ENCODE measurements around the gene PRDX3. TPM values are rescaled to one million over a fixed set of nuclear protein-coding genes. Genes with fewer than 3 reads are reported as not detected.
"Not testable (repeated sequence)": the region's sequence is repeated elsewhere in the genome, so short reads cannot be mapped to it uniquely, and the experiment has no call there.

PRDX3 gene
- total RNA-seq, 1 experiment from 2014 or later, result 297 TPM

DNA sequence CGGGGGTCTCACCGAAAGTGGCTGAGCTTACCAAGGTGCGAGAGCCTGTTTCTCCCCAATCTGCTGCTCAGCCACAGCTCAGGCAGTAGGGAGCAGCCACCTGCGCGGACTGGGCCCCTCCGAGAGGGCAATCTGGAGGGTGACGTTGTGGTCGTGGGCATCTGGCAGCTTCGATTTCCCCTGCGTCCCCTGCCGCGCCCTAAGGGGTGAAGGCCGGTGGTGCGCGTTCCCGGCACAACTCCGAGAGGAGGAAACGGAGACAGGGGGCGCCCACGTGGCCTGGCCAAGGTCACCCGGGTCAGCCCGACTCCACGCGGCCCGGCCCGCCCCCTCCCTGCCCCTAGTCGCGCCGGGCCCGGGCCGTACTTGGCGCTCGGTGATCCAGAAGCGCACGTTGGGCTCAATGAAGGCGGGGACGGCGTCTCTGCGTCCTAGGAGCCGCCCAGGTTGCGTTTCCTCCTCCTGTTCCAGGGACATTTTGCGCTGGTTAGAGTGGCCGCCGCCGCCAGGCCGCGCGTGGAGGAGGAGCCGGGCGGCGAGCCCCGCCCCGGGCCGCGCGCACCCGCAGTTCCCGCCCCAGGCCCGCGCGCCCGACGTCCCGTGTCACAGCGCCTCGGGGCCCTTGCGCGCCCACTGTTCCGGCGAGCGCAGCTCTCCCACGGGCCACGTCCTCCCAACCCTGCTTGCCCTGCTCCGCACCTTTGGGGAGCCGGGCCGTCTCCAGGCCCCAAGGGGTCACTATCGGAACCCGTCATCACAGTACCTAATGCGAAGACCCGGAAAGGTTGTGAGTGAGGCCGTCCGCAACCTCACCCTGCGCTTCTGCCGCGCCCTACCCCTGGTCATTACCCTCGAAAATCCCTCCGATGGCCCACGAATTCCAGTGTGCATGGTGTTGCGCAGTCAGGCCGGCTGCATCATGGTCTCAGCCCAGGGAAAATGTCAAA is 13.2 kb downstream of the PRDX3 start, which contains the start of gene SFXN4:
Gene SFXN4, minus strand, starts transcription at position 544 of the 947 bp plus-strand sequence. Its CDS starts 67 bp downstream, at position 477.
- peak; percentile 60 for DNase-seq (ENCODE audit: low read depth)

DNA sequence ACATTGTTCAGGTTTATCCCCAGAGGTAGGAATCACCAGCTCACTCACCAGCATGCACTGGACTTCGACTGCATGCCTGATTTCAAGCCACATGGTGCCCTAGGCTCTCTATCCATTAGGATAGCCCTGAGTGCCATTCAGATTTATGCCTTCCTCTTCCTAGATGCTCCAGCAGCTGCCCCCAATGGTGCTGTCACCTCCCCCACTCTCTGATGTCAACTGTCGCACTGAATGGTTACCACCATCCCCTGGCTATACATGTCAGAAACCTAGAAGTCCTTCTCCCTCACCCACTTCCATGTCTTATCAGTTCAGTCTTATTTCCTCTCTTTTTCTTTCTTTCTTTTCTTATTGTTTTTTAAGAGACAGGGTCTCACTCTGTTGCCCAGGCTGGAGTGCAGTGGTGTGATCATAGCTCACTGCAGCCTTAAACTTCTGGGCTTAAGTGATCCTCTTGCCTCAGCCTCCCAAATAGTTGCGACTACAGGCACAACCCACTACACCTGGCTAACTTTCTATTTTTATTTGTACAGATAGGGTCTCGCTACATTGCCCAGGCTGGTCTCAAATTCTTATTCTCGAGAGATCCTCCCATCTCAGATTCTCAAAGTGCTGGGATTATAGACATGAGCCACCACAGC is 16.0 kb downstream of the PRDX3 start:
- no peak for DNase-seq (ENCODE audit: low read depth)

- peak; percentile 43 for DNase-seq (ENCODE audit: low read depth)
Observed at GRCh38 chr10:119161680-119162451, 16.7 kb downstream of the PRDX3 start.

- no peak for DNase-seq (ENCODE audit: low read depth)
Observed at GRCh38 chr10:119159332-119159731, 19.3 kb downstream of the PRDX3 start.

DNA sequence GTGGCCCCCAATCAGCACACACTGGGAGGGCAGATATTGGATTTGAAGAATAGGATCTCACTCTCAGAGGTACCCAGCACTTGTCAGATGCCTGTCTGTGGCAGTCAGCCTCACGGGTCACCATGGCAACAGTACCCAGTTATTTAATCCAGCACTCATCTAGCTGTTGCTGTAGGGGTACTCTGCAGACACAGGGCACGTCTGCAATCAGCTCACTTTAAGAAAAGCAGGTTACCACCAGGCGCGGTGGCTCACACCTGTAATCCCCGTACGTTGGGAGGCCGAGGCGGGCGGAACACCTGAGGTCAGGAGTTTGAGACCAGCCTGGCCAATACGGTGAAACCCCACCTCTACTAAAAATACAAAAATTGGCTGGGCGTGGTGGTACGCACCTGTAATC is 25.0 kb downstream of the PRDX3 start:
- DNase-seq (ENCODE audit: low read depth), result no peak

DNA sequence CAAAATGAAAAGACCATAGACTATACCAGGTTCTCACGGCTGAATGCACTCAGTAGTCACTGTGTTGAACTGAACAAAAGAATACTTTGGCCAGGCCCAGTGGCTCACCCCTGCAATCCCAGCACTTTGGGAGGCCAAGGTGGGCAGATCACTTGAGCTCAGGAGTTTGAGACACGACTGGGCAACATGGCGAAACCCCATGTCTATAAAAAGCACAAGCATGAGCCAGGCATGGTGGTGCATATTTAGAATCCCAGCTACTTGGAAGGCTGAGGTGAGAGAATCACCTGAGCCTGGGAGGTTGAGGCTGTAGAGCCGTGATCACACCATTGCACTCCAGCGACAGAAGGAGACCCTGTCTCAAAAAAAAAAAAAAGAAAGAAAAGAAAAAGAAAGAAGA is 25.6 kb downstream of the PRDX3 start:
- no peak for DNase-seq (ENCODE audit: low read depth)

DNA sequence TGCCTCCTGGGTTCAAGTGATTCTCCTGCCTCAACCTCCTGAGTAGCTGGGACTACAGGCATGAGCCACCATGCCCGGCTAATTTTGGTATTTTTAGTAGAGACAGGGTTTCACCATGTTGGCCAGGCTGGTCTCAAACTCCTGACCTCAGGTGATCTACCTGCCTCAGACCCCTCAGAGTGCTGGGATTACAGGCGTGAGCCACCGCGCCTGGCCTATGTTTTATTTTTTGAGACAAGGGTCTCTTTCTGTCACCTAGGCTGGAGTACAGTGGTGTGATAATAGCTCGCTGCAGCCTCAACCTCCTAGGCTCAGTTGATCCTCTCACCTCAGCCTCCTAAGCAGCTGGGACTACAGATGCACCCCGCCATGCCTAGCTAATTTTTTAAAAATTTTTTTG is 27.0 kb downstream of the PRDX3 start:
- not testable (repeated sequence) for DNase-seq (ENCODE audit: low read depth)

DNA sequence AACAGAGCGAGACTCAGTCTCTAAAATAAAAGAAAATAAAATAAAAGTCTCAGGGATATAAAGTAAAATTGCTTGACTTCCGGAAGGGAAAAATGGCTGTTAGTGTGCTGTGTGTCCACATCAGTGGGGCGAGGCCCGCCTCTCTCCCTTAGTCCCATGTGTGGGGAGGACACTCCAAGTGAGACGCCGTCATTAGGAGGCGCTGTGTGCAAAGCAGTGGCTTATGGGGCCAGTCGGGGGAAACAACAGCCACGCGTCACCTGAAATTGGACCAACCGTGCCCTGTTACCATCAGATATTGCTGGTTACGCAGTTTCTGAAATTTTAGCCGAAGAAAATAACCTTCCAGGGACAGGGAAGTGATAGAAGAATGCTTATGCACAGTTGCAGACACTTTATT is 28.9 kb downstream of the PRDX3 start:
- DNase-seq (ENCODE audit: low read depth), result no peak

GRCh38 chr10:119149157-119149556 is 29.5 kb downstream of the PRDX3 start:
- no peak for DNase-seq (ENCODE audit: low read depth)

GRCh38 chr10:119143657-119144056 is 35.0 kb downstream of the PRDX3 start:
- DNase-seq (ENCODE audit: low read depth), result no peak

DNA sequence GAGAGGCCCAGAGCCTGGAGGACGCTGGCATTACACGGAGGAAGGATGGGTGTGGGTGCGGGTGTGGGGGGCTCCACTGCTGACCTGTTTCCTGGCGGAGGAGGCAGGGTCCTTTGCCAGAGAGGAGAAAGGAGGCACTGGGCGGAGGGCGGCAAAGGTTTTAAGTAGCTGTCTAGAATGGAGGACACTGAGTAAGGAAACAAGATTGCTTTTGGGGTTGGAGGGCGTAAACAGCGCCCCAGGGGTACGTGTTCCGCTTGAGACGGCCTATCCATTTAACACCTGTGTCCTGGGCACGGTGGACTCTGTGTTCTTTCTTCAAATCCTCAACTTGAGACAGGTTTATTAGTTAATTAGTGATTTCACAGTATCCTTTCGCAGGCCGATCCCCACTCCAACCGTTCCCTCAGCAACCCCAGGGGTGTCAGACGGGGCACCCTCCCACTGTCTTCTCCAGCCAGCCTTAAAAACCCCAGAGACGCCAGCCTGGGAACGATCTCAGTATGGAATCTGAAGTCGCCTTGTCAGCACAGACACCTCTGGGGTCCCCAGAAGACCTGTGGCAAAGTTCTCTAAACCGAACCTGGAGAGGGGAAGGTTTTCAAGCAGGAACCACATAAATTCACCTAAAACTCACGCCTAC is 37.9 kb downstream of the PRDX3 start:
- no peak for DNase-seq (ENCODE audit: low read depth)

GRCh38 chr10:119139464-119140067 is 39.0 kb downstream of the PRDX3 start:
- DNase-seq (ENCODE audit: low read depth), result peak; percentile 14

- peak; percentile 27 for DNase-seq (ENCODE audit: low read depth)
Observed at GRCh38 chr10:119138346-119139306, 40.0 kb downstream of the PRDX3 start.

DNA sequence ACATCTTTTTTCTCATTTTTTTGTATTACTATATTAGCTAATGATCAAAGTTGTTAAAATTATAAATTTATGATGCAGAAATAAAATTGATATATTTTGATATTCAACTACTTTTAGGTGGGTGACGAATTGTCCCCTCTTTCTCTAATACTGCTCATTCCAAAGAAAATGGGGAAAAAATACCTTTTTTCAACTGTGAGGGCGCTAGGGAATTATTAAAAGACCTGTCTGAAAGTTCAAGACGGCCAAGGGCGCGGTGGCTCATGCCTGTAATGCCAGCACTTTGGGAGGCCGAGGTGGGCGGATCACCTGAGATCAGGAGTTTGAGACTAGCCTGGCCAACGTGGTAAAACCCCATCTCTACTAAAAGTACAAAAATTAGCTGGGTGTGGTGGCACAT is 40.7 kb downstream of the PRDX3 start:
- DNase-seq (ENCODE audit: low read depth), result not testable (repeated sequence)

- DNase-seq (ENCODE audit: low read depth), result no peak
Observed at GRCh38 chr10:119136084-119136483, 42.5 kb downstream of the PRDX3 start.

- DNase-seq (ENCODE audit: low read depth), result no peak
Observed at GRCh38 chr10:119135513-119135881, 43.1 kb downstream of the PRDX3 start.

- DNase-seq (ENCODE audit: low read depth), result no peak
Observed at GRCh38 chr10:119133949-119134348, 44.7 kb downstream of the PRDX3 start.

DNA sequence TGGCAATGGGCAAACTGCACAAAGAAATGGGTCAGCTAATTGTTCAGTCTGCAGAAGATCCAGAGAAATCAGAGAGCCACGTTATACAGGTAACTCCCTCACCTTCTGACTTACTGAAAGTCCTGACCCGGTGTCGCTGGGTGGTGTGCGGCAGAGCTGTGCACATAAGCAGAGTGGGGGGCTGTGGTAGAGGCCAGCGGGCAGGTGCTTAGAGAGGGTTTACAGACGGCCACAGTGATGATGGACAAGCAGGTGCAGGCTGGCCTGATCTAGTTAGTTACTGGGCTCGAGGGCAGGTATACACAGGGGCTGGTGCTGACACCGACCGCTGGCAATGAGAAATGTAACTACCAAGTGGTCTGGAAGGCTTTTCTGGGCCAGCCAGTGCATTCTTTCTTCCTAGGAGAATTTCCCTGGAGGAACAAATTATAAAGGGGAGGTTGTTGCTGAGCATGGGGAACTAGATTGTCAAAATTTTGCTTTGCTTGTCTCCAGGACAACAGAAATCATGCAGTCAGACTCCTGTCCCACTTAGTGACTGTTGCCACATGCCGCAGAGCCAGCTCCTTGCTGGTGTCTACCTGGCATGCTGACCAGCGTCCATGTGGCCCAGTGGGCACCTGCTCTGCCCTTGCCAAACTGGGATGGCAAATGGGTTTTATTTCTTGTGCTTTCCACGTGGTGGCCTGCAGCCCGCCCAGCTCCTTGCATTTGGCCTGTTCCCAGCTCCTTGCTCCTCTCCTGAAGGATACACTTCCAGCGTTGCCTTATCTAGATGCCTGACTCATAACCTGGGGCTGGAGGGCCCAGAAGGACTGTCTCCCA is 45.9 kb downstream of the PRDX3 start:
- DNase-seq (ENCODE audit: low read depth), result no peak
